GM15510 (cell line): Measurements from ENCODE around the gene PLD3.

ENCODE experiments used
- POLR2A ChIP-seq: IDR thresholded peaks from 3 replicates; pipeline ENCODE4 v1.6.1; 2011; ENCODE audit warnings: borderline replicate concordance; ENCODE audit not compliant: insufficient read length; ENCODE audit errors: extremely low read depth

PLD3 gene

DNA sequence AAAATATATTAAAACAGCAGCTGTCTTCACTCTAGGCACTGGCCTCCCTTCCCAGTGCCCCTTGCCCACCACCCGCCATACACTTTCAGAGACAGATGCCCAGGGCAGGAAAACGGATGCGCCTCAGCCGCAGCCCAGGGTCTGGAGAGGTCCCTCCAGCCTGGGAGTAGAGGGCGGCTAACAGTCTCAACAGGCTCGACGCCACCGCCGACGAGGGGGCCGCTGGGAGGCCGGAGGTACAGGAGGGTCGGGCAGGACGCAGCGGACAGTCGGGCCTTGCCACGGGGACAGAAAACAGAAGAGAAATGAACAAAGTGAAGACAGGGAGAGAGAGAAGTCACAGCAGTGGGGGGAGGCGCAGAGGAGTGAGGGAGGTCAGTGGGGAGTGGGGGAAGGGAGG is 27.4 kb upstream of the PLD3 start:
- no peak for TF ChIP-seq POLR2A

DNA sequence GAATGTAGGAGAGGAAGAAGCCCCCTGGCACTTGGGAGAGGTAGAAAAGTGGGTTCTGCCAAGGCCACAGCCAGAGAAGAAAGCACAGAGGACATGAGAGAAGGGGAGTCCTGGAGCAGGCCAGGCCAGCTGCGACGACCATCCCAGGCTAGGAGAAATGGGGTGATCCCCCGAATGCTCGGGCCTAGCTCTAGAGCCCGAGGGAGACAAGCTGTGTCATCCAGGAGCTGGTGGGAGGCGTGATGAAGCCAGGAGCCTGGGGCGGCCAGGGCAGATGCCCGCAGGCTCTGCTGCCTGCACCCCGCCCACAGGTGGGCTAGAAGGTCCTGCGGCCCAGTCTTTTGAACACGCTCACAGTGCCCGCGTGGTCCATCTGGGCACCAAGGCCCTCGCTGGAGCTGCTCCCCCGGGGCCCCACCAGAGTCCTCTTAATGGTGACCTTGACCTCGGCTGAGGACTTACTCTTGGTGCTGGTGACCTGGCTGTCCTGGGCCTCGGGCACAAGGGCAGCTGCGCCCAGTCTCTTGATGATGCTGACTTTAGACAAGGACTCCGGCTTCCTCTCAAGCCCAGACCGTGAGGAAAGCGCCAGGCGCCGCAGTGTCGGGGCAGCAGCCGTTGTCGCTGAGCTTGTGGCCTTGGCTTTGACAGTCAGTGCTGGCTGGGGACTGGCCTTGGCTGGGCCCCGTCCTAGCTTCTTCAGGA is 26.8 kb upstream of the PLD3 start:
- TF ChIP-seq POLR2A, result no peak

DNA sequence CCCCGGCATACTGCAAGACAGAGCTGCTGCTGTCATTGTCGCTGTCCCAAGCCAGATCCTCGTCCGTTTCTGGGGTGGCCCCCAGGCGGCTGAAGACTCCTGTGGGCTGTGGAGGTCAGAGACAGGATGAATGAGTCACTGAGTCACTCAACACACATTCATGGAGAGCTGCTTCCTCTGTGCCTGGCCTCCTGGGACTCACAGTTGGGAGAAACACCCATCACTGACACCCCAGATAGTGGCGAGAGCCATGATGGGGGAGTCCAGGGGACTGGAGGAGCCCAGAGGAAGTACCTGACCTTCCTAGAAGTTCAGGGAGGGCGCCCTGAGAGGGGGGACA is 26.3 kb upstream of the PLD3 start:
- TF ChIP-seq POLR2A, result no peak

DNA sequence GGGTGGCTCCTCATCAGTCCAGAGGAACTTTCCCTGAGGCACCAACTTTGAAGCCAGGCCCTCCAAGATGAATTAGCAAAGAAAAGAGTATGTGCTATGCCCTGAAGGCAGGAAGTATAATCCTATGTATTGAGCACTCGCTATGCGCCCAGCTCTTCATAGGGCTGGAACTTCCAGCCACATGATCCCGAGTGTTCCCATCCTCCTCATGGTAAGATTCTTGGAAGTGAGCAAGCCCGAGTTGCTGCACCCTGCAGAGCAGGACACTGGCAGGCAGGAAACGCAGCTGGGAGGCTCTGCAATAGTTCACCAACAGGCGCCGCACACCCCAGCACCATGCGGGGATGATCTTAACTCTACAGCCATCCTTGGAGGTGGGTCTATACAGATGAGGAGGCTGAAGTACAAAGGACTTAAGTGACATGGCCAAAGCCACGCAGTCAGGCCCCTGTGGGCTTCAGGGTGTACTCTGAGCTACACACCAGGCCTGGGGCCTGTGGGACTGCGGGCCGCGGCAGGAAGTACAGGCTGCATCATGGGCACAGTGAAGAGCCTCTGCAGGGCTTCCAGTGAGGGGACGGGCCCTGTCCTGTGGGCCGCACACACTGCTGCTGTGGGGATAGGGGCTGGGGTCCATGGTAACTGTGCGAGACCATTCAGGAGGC is 25.4 kb upstream of the PLD3 start:
- TF ChIP-seq POLR2A, result no peak

DNA sequence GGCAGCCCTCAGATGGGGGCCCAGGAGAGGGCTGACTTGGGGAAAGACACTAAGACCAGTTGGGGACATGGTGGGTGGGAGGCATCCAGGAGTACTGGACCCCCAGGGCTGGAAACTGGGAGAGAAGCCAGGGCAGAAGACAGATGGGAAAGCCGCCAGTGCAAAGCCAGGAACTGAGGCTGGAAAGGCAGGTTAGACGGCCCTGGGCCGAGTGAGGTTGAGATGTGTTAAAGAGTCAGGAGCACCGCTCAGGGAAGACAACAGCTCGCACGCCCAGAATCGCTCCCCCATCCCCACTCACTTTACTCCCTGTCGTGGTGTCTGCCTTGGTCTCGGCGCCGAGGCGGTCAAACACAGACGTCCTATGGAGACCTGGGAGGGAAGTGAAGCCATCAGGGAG is 24.8 kb upstream of the PLD3 start:
- no peak for TF ChIP-seq POLR2A

DNA sequence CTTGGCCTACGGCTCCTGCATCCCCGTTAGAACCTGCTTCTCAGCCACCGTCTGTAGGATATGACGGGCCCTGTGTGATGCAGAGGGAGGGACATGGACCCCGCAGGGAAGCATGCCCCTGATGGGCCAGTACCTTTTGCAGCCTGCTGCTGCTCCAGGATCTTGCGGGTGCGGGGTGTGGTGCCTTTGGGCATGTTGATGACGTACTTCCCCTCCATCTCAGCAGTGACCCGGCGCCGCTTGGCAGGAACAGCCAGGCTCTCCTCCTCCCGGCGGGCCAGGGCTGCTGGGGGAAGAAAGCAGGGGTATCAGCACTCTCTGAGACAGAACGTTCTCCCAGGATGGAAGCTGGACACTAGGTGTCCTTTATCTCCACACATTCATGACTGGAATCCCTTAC is 22.3 kb upstream of the PLD3 start:
- no peak for TF ChIP-seq POLR2A

DNA sequence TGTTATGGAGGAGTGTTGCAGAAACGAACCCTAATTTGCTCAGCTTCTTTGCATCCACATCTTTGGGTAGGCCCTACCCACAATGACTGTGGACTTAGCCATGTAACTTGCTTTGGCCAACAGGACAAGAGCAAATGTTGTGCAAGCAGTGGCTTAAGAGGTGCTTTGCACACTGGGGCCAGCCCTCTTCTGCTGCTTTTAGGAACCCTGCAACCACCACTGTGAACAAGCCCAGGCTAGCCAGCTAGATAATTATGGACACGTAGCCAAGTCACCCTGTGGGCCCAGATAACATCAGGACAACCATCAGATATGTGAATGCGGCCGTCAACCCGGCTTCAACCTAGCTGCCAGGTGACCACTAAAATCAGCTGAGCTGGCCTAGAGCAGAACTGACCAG is 17.4 kb upstream of the PLD3 start:
- TF ChIP-seq POLR2A, result no peak

DNA sequence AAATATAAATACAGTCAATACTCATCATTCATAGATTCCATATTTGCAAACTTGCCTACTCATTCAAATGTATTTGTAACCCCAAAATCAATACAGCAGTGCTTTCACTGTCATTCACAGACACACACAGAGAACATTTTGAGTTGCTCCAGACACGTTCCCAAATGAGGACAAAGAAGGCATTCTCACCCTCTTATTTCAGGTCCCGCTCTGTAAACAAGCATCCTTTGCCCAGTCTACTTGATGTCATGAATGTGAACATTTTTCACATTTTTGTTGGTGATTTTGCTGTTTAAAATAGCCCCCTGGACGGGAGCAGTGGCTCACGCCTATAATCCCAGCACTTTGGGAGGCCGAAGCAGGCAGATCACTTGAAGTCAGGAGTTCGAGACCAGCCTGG is 15.8 kb upstream of the PLD3 start:
- no peak for TF ChIP-seq POLR2A

DNA sequence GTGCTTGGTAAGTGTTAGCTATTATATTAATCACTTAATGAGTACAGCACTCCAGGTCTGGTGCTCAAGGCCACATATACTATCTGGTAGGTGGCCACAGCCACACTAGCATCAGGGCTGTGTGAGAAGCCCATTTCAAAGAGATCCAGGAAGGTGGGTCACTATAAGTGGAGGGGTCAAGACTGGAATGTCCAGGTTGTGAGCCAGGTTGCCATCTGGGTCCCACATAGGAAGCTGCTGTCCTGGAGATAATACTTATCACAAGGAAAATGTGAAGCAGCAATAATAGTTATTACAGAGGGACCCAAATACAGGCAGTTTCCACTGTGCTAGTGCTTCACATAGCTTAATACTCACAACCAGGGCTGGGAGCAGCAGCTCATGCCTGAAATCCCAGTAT is 13.4 kb upstream of the PLD3 start:
- TF ChIP-seq POLR2A, result no peak

DNA sequence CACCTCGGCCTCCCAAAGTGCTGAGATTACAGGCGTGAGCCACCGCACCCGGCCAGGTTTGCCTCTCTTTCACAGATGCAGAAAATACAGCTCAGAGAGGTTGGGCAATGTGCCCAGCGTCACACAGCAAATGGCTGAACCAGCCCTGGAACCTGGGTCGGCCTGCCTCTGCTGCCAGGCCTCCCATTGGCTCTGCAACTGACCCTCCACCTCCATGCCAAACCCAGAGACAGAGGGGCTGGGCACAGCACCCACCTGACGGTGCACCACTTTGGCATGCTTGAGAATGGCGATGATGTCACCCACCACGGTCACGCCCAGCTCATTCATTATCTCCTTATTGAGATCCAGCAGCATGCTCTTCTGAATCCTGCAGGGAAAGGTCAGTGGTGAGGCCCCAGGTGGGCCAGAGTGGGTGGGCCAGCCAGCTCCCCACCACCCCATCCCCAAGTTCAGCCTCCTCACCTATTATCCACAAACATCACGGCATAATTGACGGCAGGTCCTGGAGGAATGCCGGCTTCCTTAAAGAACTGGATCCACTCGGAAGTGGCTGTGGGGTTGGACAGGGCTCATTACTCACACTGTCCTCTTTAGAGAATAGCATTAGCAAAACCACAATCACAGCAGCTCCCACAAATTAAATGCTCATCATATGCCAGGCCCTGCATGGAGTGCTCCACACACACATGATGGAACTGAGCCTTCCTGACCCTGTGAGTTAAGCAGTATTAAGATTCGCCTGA is 12.5 kb upstream of the PLD3 start:
- no peak for TF ChIP-seq POLR2A

DNA sequence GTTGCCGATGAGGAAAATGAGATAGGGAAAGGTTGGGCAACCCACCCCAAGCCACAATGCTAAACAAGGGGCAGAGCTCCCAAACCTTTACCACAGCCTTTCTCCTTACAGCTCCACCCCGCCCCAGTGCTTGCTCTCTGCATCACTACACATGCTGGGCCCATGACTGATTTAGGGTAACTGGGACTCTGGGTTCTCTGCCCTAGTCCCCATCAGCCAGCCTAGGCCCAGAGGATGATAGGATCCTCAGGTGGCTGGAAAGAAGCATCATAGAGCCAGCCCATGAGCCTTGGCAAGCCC is 11.9 kb upstream of the PLD3 start:
- no peak for TF ChIP-seq POLR2A

DNA sequence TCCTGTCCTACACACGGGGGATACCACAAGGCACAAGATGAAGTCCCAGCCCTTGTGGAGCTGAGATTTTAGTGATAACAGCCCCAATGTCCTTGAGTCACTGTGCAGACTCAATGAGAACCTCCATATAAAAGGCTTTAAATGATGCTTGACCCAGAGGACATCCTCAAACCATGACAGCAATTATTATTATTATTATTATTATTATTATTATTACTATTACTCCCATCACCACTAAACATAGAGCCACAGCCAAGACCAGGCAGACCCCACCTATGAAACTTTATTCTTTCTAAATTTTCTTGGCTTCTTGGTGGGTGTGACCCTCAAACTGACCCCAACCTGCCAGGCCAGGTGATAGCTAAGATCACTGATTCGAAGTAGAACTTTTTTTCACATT is 11.4 kb upstream of the PLD3 start:
- no peak for TF ChIP-seq POLR2A

DNA sequence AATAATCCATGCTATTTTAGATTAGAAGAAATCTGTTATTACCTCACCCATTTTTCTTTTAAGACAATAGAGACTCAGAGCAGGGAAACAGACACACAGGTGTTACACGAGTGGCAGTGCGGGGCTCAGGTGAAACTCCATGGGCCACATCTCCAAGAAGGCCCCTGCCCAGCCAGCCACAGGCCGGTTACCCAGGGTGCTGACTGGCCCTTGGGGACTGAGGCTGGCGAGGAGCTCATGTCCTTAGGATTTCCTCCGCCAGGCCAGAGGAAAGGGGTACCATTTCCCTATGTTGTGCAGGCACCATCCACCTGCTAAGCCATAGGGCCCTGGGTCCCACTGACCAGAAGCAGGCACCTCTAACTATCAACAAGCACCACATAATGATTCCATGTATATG is 10.9 kb upstream of the PLD3 start:
- TF ChIP-seq POLR2A, result no peak

DNA sequence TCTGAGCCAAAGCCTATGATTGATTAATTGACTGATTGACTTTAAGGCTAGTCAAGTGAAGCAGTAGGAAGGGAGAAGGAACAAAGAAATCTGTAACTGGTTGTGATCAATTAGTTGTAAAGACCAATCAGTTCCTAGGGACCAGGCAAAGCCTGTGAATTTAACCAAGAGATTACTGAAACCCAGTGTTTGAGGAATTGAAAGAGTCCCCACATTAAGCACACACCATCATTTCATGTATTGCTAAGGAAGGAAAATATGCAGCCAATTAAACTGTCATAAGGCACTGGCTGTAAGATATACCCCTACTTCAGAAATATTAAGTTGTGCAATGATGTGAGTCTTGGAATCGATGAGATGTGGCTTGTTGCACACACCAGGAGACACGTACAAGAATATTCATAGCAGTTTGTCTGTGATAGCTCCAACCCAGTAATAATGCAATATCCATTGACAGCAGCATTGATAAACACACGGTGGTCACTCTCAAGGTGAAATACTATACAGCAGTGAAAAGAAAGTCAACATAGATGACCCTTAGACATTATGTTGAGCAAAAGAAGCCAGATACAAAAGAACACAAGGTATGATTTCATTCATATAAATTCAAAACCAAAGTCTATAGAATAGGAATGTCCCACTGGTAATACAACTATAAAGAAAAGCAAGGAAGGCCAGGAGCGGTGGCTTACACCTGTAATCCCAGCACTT is 9.3 kb upstream of the PLD3 start:
- no peak for TF ChIP-seq POLR2A
